ENCODE measurements around the gene MAN2A1. TPM values are rescaled to one million over a fixed set of nuclear protein-coding genes. Genes with fewer than 3 reads are reported as not detected.

MAN2A1 gene
- total RNA-seq, 1 experiment from 2014 or later = 86.6 TPM

- Mint-ChIP-seq H3K9me3 (no peaks in the 10 kb centered on the region), H3K4me1 (peaks cover 58% of the 10 kb centered on the region), H3K27me3 (ENCODE audit: low read depth) (no peaks in the 10 kb centered on the region), H3K4me3 (no peak overlapping the region), H3K27ac (no peak overlapping the region), H3K36me3 (0 out of 2 replicates have a peak, but pooled peaks cover 2% of the 10 kb centered on the region)
- ATAC-seq (no peak), DNase-seq (ENCODE audit: low spot score) (no peak)
- ChIA-PET CTCF (no interaction called here), POLR2A (no interaction called here)
- TF ChIP-seq, protein P1, sequence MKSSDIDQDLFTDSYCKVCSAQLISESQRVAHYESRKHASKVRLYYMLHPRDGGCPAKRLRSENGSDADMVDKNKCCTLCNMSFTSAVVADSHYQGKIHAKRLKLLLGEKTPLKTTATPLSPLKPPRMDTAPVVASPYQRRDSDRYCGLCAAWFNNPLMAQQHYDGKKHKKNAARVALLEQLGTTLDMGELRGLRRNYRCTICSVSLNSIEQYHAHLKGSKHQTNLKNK (CRISPR knock-in tag; IDR thresholded peaks at IDR 0.05) = no peak
Observed at GRCh38 chr5:109707531-109707930, 17.8 kb downstream of the MAN2A1 start.

- Mint-ChIP-seq H3K27ac (no peak overlapping the region), H3K36me3 (peaks cover 6% of the 10 kb centered on the region; the same call in 1 of the 2 replicates), H3K27me3 (ENCODE audit: low read depth) (no peaks in the 10 kb centered on the region), H3K4me1 (peaks cover 53% of the 10 kb centered on the region), H3K4me3 (no peak overlapping the region), H3K9me3 (no peaks in the 10 kb centered on the region)
- CTCF ChIA-PET = no interaction called here
- TF ChIP-seq, protein P2, sequence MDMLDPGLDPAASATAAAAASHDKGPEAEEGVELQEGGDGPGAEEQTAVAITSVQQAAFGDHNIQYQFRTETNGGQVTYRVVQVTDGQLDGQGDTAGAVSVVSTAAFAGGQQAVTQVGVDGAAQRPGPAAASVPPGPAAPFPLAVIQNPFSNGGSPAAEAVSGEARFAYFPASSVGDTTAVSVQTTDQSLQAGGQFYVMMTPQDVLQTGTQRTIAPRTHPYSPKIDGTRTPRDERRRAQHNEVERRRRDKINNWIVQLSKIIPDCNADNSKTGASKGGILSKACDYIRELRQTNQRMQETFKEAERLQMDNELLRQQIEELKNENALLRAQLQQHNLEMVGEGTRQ (CRISPR knock-in tag; IDR thresholded peaks at IDR 0.05) = no peak
- TF ChIP-seq MXD4 (CRISPR knock-in tag; IDR thresholded peaks at IDR 0.05; ENCODE audit: borderline replicate concordance) (no peak), GRHL2 (CRISPR knock-in tag; IDR thresholded peaks at IDR 0.05; ENCODE audit: insufficient replicate concordance, severe bottlenecking) (no peak), CREM (CRISPR knock-in tag; IDR thresholded peaks at IDR 0.05) (no peak), HMGA2 (CRISPR knock-in tag; IDR thresholded peaks at IDR 0.05) (no peak), GTF2I (CRISPR knock-in tag; conservative IDR thresholded peaks at IDR 0.05) (no peak), NFATC4 (CRISPR knock-in tag; IDR thresholded peaks at IDR 0.05) (no peak), ZNF396 (CRISPR knock-in tag; IDR thresholded peaks at IDR 0.05; ENCODE audit: borderline replicate concordance) (no peak), TEAD4 (CRISPR knock-in tag; IDR thresholded peaks at IDR 0.05) (no peak), E2F5 (CRISPR knock-in tag; IDR thresholded peaks at IDR 0.05) (no peak), PRDM15 (CRISPR knock-in tag; IDR thresholded peaks at IDR 0.05) (no peak)
- TF ChIP-seq, protein P3, sequence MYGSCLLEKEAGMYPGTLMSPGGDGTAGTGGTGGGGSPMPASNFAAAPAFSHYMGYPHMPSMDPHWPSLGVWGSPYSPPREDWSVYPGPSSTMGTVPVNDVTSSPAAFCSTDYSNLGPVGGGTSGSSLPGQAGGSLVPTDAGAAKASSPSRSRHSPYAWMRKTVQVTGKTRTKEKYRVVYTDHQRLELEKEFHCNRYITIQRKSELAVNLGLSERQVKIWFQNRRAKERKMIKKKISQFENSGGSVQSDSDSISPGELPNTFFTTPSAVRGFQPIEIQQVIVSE (CRISPR knock-in tag; IDR thresholded peaks at IDR 0.05; ENCODE audit: borderline replicate concordance) = no peak
- TF ChIP-seq, protein P4, sequence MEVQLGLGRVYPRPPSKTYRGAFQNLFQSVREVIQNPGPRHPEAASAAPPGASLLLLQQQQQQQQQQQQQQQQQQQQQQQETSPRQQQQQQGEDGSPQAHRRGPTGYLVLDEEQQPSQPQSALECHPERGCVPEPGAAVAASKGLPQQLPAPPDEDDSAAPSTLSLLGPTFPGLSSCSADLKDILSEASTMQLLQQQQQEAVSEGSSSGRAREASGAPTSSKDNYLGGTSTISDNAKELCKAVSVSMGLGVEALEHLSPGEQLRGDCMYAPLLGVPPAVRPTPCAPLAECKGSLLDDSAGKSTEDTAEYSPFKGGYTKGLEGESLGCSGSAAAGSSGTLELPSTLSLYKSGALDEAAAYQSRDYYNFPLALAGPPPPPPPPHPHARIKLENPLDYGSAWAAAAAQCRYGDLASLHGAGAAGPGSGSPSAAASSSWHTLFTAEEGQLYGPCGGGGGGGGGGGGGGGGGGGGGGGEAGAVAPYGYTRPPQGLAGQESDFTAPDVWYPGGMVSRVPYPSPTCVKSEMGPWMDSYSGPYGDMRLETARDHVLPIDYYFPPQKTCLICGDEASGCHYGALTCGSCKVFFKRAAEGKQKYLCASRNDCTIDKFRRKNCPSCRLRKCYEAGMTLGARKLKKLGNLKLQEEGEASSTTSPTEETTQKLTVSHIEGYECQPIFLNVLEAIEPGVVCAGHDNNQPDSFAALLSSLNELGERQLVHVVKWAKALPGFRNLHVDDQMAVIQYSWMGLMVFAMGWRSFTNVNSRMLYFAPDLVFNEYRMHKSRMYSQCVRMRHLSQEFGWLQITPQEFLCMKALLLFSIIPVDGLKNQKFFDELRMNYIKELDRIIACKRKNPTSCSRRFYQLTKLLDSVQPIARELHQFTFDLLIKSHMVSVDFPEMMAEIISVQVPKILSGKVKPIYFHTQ (CRISPR knock-in tag; IDR thresholded peaks at IDR 0.05) = no peak
- TF ChIP-seq, protein P5, sequence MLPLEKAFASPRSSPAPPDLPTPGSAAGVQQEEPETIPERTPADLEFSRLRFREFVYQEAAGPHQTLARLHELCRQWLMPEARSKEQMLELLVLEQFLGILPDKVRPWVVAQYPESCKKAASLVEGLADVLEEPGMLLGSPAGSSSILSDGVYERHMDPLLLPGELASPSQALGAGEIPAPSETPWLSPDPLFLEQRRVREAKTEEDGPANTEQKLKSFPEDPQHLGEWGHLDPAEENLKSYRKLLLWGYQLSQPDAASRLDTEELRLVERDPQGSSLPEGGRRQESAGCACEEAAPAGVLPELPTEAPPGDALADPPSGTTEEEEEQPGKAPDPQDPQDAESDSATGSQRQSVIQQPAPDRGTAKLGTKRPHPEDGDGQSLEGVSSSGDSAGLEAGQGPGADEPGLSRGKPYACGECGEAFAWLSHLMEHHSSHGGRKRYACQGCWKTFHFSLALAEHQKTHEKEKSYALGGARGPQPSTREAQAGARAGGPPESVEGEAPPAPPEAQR (CRISPR knock-in tag; IDR thresholded peaks at IDR 0.05) = no peak
- DNase-seq (ENCODE audit: low spot score) = no peak
- POLR2A ChIA-PET = no interaction called here
- ATAC-seq = no peak
Observed at GRCh38 chr5:109708813-109709212, 19.1 kb downstream of the MAN2A1 start.

Measured in WTC11 (cell line).